HG03097 (cell line): ENCODE results near the gene G0S2.

Experiments
- ATAC-seq: cut with Tn5 transposase; IDR thresholded peaks from one replicate; pipeline ENCODE4 v1.9.1; 2021; ENCODE audit not compliant: unreplicated experiment, low FRiP score

The G0S2 gene

DNA sequence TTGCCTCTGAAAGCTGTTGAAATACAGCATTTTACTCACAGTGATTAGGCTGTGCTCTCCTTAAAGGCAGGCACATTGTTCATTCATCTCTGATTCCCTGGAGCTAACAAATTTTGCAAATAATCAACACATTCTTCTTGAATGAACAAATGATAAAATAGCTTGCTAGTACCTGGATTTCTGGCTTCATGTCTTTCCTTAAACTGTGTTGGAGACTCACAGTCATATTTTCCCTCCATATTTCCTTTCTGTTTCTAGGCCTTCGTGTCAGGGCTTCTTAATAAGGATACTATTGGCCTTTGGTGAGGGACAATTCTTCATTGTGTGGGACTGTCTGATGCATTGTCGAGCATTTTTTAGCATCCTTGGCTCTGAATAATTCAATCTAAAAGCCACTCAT, 39.1 kb downstream of the G0S2 start:
- ATAC-seq: no peak

DNA sequence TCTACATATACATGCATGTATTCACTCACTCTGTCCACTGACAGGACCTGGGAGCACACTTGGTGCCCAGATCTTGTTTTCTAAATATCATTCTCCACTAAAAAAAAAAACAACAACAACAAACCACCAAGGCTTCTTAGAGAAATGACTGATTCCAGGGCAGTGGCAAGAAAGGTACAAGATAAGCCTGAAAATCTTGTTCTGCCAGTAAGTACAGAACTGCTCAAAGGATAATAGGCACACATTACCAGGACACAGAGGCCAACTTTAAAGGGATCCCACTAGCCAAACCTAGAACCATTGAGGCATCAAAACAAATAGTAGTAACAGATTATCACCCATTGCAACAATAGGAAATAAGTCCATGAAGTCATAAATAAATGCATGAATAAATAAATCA, 40.1 kb downstream of the G0S2 start:
- ATAC-seq: no peak

DNA sequence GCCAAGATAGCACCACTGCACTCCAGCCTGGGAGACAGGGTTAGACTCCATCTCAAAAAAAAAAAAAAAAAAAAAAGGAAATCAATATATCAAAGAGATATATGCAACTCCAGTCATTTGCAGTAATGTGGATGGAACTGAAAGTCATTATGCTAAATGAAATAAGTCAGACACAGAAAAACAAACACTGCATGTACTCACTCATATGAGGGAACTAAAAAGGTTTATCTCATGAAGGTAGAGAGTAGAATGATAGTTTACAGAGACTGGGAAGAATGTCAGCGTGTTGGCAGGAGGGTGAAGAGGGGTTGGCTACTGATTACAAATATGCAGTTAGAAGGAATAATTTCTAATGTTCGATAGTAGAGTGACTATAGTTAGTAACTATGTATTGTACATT, 42.6 kb downstream of the G0S2 start:
- ATAC-seq: no peak

DNA sequence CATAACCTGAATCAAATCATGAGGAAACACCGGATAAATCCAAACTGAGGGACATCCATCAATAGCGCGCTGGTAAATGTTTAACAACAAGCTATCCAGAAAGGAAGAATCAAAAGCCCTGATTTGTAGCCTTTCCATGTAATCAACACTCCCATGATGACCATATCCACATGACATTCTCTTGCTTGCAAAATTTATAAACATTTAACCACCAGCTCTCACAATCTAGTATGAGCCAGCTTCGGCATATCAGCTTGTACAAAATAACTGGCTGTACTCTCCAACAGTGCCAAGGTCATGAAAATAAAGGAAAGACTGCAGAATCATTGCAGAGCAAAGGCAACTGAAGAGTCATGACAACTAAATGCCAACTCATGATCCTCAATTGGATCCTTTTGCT, 45.1 kb downstream of the G0S2 start:
- ATAC-seq: no peak

DNA sequence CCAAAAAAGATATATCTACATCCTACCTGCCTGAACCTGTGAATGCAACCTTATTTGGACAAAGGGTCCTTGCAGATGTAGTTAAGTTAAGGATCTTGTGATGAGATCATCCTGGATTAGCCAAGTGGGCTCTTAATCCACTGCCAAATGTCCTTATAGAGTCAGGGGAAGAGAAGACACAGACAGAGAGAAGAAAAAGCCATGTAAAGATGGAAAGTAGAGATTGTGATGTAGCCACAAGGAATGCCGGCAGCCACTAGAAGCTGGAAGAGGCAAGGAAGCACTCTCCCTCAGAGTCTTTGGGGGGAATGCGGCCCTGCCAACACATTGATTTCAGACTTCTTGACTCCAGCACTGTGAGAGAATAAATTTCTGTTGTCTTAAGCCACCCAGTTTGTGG, 45.6 kb downstream of the G0S2 start:
- ATAC-seq: no peak

DNA sequence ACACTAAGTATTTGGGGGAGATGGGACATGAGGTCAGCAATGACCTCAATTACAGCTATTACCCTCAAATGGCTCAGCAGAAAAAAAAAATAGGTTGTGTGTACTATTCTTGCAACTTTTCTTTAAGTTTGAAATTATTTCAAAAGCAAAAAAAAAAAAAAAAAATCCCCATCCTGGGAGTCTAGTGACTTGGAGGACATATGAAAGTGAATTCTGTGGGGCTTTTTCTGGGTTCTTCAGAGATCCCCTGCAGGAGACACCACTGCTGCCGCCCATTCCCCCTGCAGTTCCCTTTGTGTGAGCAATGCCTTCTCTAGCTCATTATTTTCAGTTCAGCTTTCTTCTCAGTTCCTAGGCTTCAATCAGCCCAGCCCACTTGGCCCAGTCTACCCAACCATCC, 46.1 kb downstream of the G0S2 start:
- no peak for ATAC-seq

DNA sequence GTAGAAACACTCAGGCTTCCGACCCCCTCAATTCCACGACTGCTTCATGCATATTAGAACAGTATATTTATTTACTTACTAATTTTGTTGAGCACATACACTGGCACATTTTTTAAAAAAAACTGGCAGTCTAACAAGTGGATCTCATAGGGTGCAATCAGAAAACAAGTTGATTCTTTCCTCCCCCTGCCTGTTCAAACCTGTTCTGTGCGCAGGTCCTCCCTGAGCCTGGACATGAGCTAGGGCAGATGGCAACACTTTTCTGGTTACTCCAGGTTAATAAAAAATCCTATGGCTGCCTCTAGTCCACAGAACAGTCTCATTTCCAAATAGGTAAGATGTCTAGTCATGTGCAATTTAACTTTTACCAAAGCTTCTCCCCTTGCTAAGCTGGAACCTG, 48.1 kb downstream of the G0S2 start:
- no peak for ATAC-seq

DNA sequence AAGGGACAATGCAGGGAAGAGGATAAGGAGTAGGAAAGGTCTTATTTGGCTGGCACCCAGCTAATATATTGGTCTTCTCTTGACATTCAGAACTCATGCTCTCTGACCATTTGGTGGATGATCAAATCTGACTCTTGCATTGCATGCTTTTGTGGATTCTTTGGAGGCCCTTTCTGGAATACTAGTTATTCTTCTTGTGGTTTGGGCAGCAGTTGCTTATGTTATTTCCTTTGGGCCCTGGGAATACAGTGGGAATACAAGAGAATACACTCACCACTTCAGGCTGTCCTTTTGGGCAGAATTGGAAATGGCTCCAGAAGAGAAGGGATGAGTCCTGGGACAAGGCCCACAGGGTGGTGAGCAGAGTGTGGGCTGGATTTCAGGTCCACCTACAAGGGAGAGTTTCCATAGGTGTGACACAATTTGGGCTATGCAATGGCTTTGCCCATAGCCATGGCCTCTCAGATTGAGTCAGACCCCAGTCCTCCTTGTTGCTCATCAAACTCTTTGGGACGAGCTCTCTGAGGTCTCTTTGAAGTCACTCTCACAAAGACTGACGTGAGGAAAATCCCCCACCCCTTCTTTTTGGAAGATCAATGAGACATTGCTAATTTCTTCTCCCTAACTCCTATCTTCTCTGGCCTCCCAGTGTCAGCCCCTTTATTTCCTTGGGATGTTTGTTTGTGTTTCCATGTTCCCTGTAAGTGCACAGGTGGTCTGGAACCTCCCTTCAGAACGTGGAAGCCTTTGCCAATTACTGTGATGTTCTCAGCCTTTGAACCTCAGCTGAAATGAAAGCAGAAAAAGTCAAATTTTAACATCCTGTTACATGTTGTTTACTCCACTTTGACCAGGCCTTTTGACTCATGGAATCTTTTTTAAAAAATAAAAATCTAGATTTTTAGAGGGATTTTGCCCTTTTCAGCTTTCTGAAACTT, 48.8 kb downstream of the G0S2 start:
- no peak for ATAC-seq
